IMR-90 (cell line): ENCODE measurements around the gene LBHD2. TPM values are rescaled to one million over a fixed set of nuclear protein-coding genes. Genes with fewer than 3 reads are reported as not detected.

ENCODE experiments used
- ATAC-seq: fragments of 200-7000 bp; cut with Tn5 transposase; 2 replicates; pipeline ENCODE4 v1.9.1; 2020; ENCODE audit warnings: low read depth, mild to moderate bottlenecking, moderate library complexity
- BruUV-seq: library from RNA; stranded (reverse); fragments of 400-500 nt; replicated peaks from 2 replicates; lab custom pipeline; 2021; lab: Mats Ljungman, UMichigan
- CTCF ChIA-PET: fragments of 300-600 bp; formaldehyde crosslinking; extraction: SDS; loops from one replicate; lab custom pipeline; 2021; ENCODE audit warnings: antibody characterized with exemption; lab: Yijun Ruan, JAX
- POLR2A ChIA-PET: fragments of 300-600 bp; sonication (Branson Sonifier 250); formaldehyde crosslinking; loops from one replicate; lab custom pipeline; 2022; ENCODE audit warnings: antibody characterized with exemption; ENCODE audit not compliant: unreplicated experiment; lab: Charles Lee
- DNase-seq: peaks from one replicate; pipeline ENCODE4 v3.0.0; 2013
- H2AFZ ChIP-seq: replicated peaks from 2 replicates; pipeline ENCODE3; 2013; ENCODE audit warnings: low read length, mild to moderate bottlenecking; ENCODE audit not compliant: poor library complexity
- H2AK5ac ChIP-seq: 2 replicates; pipeline ENCODE4 v1.6.1; 2013; ENCODE audit warnings: low read depth, low read length, inconsistent platforms
- H2AK9ac ChIP-seq: replicated peaks from 2 replicates; pipeline ENCODE3; 2013; ENCODE audit warnings: mild to moderate bottlenecking, low read depth, low read length, moderate library complexity; ENCODE audit not compliant: poor library complexity
- H2BK120ac ChIP-seq: 2 replicates; pipeline ENCODE4 v1.6.1; 2013; ENCODE audit warnings: low read depth, low read length, inconsistent platforms
- H2BK15ac ChIP-seq: 3 replicates; pipeline ENCODE4 v1.6.1; 2013; ENCODE audit warnings: low read depth, low read length, inconsistent platforms
- H2BK20ac ChIP-seq: 2 replicates; pipeline ENCODE4 v1.6.1; 2013; ENCODE audit warnings: low read depth, mild to moderate bottlenecking, inconsistent platforms, low read length, moderate library complexity
- H2BK5ac ChIP-seq: 2 replicates; pipeline ENCODE4 v1.6.1; 2013; ENCODE audit warnings: mild to moderate bottlenecking, low read depth, low read length, inconsistent platforms; ENCODE audit not compliant: poor library complexity, severe bottlenecking
- H3K14ac ChIP-seq: replicated peaks from 2 replicates; pipeline ENCODE4 v1.6.1; 2013; ENCODE audit warnings: low read depth, low read length, inconsistent platforms
- H3K18ac ChIP-seq: 2 replicates; pipeline ENCODE4 v1.6.1; 2013; ENCODE audit warnings: low read depth, low read length, control low read depth
- H3K23ac ChIP-seq: 2 replicates; pipeline ENCODE4 v1.6.1; 2013; ENCODE audit warnings: low read depth, low read length, inconsistent platforms
- H3K27ac ChIP-seq: 2 replicates; pipeline ENCODE4 v1.5.1; 2013; ENCODE audit warnings: mild to moderate bottlenecking, control low read depth, low read length; ENCODE audit not compliant: insufficient read depth
- H3K27me3 ChIP-seq: 2 replicates; pipeline ENCODE4 v1.6.1; 2013; ENCODE audit warnings: low read length; ENCODE audit not compliant: control insufficient read depth, insufficient read depth
- H3K36me3 ChIP-seq: 2 replicates; pipeline ENCODE4 v1.6.1; 2013; ENCODE audit warnings: low read length, mixed read lengths; ENCODE audit not compliant: control insufficient read depth, insufficient read depth
- H3K4ac ChIP-seq: 2 replicates; pipeline ENCODE4 v1.6.1; 2013; ENCODE audit warnings: low read depth, low read length, inconsistent platforms
- H3K4me1 ChIP-seq: 2 replicates; pipeline ENCODE4 v1.6.1; 2013; ENCODE audit warnings: low read length, mixed read lengths; ENCODE audit not compliant: control insufficient read depth, insufficient read depth
- H3K4me2 ChIP-seq: 2 replicates; pipeline ENCODE4 v1.6.1; 2013; ENCODE audit warnings: low read depth, mild to moderate bottlenecking, control low read depth, low read length, moderate library complexity
- H3K4me3 ChIP-seq: 2 replicates; pipeline ENCODE4 v1.5.1; 2013; ENCODE audit warnings: low read depth, mild to moderate bottlenecking, control low read depth, low read length, moderate library complexity; ENCODE audit not compliant: insufficient read depth
- H3K56ac ChIP-seq: 2 replicates; pipeline ENCODE4 v1.6.1; 2013; ENCODE audit warnings: low read length, inconsistent platforms; ENCODE audit not compliant: insufficient read depth; ENCODE audit errors: extremely low read depth
- H3K79me1 ChIP-seq, 2 experiments: 2 replicates each; pipeline ENCODE4 v1.6.1; 2013; ENCODE audit warnings: low read length in 2 of 2, inconsistent platforms in 1 of 2, low read depth in 1 of 2
- H3K9ac ChIP-seq: 2 replicates; pipeline ENCODE4 v1.6.1; 2013; ENCODE audit warnings: low read depth, low read length, control low read depth
- H3K9me1 ChIP-seq: 2 replicates; pipeline ENCODE4 v1.6.1; 2013; ENCODE audit warnings: low read length, inconsistent platforms; ENCODE audit not compliant: insufficient read depth
- H3K9me3 ChIP-seq: 2 replicates; pipeline ENCODE4 v1.6.1; 2013; ENCODE audit warnings: low read length; ENCODE audit not compliant: control insufficient read depth, insufficient read depth
- H4K20me1 ChIP-seq: 2 replicates; pipeline ENCODE4 v1.6.1; 2013; ENCODE audit warnings: low read length, inconsistent platforms; ENCODE audit not compliant: insufficient read depth
- H4K5ac ChIP-seq: 2 replicates; pipeline ENCODE4 v1.6.1; 2013; ENCODE audit warnings: mild to moderate bottlenecking, low read depth, low read length, control low read depth
- H4K8ac ChIP-seq, 2 experiments: 2 replicates each; pipeline ENCODE4 v1.6.1; 2013; ENCODE audit warnings: low read depth in 2 of 2, low read length in 2 of 2, control low read depth in 1 of 2, inconsistent platforms in 1 of 2
- H4K91ac ChIP-seq: 2 replicates; pipeline ENCODE4 v1.6.1; 2013; ENCODE audit warnings: low read depth, low read length, inconsistent platforms; ENCODE audit not compliant: insufficient read depth
- BHLHE40 ChIP-seq: fragments of 150-350 bp; IDR thresholded peaks from 2 replicates; pipeline ENCODE4 v1.6.1; 2016; ENCODE audit warnings: mild to moderate bottlenecking, low read depth, low read length
- CHD1 ChIP-seq: IDR thresholded peaks from 2 replicates; pipeline ENCODE4 v1.6.1; 2012; ENCODE audit warnings: low read depth, low read length, improper control_type of control experiment
- CTCF ChIP-seq: conservative IDR thresholded peaks from 2 replicates; pipeline ENCODE4 v1.5.1; 2012; ENCODE audit warnings: mild to moderate bottlenecking, low read depth, low read length, improper control_type of control experiment
- MAFK ChIP-seq: IDR thresholded peaks from 2 replicates; pipeline ENCODE4 v1.6.1; 2012; ENCODE audit warnings: low read depth, low read length, improper control_type of control experiment
- RFX5 ChIP-seq: IDR thresholded peaks from 2 replicates; pipeline ENCODE4 v1.8.0; 2012; ENCODE audit warnings: low read depth, mild to moderate bottlenecking, low read length, moderate library complexity
- WGBS, 2 experiments: methylation state at CpG; one replicate each; pipeline versions ENCODE4 v1.1.5 to v1.1.7; 2013; ENCODE audit warnings: missing lambda C conversion rate in 2 of 2; ENCODE audit not compliant: insufficient read length in 1 of 2; ENCODE audit errors: extremely low coverage in 2 of 2; 5-methylcytosine and 5-hydroxymethylcytosine counted together
- dilution Hi-C: fragments of 300-500 bp; cut with HindIII; formaldehyde crosslinking; loops from one replicate; pipeline ENCODE4 v1.14.3; 2018; ENCODE audit warnings: low sequenced_read_pairs; ENCODE audit not compliant: unreplicated experiment
- in situ Hi-C: fragments of 300-500 bp; cut with MboI; formaldehyde crosslinking; loops from 3 replicates; pipeline ENCODE4 v1.14.3; 2019; ENCODE audit warnings: low sequenced_read_pairs, inconsistent platforms, mixed read lengths
- intact Hi-C: fragments of 100-400 bp; cut with micrococcal nuclease; formaldehyde crosslinking; loops from 2 replicates; pipeline ENCODE4 v1.10.0; 2022
- polyA plus RNA-seq, 3 experiments: library from polyadenylated mRNA; depleted of rRNA; stranded (reverse); fragments of >200 nt; gene quantifications; 2 replicates each; pipeline ENCODE4 v1.2.3, GENCODE V29; 2012; ENCODE audit warnings: low replicate concordance in 1 of 3
- total RNA-seq: library from RNA; depleted of rRNA; stranded (reverse); fragments of >200 nt; gene quantifications from 2 replicates; pipeline ENCODE4 v1.2.3, GENCODE V29; 2012

Gene LBHD2
- total and polyA plus RNA-seq, 2 of the 4 experiments (the other 2 are of a cell fraction): not detected

GRCh38 chr14:103112400-103113243 lies 28.6 kb downstream of the LBHD2 start:
- Histone ChIP-seq H3K4me2 (no peak overlapping the region), H3K36me3 (no peaks in the 10 kb centered on the region), H2BK5ac (no peak overlapping the region), H3K18ac (no peak overlapping the region), H4K8ac (0 out of 4 replicates have a peak overlapping the region, but pooled peaks of 1 of the 2 experiments have one; percentile 11), H2BK15ac (no peak overlapping the region; the same call in 1 of the 3 replicates), H2AFZ (no peak overlapping the region), H2BK20ac (peak overlapping the region; percentile 62; the same call in 1 of the 2 replicates), H4K5ac (no peak overlapping the region), H3K4ac (peak overlapping the region; percentile 49), H2AK5ac (peak overlapping the region; percentile 88), H3K79me1 (no peaks in the 10 kb centered on the region), H4K91ac (peak overlapping the region; percentile 38; the same call in 1 of the 2 replicates), H3K23ac (no peak overlapping the region), H3K4me3 (no peak overlapping the region), H3K9me3 (no peaks in the 10 kb centered on the region), H3K27ac (no peak overlapping the region), H3K27me3 (no peaks in the 10 kb centered on the region), H3K9me1 (peaks cover 12% of the 10 kb centered on the region; the same call in 1 of the 2 replicates), H3K56ac (no peak overlapping the region), H2AK9ac (peak overlapping the region; percentile 56), H4K20me1 (no peaks in the 10 kb centered on the region), H3K4me1 (peaks cover 33% of the 10 kb centered on the region), H3K9ac (no peak overlapping the region), H3K14ac (no peak overlapping the region), H2BK120ac (peak overlapping the region; percentile 36; the same call in 1 of the 2 replicates)
- no peak for DNase-seq
- TF ChIP-seq CHD1 (no peak), BHLHE40 (no peak), MAFK (no peak), RFX5 (no peak), CTCF (no peak)
- dilution Hi-C loops: no loop called here
- WGBS, 2 experiments: 89% methylated on average over 2 of the region's 11 CpGs; no CpG with 5 or more reads in 1 of the 2 experiments
- intact Hi-C loops: no loop called here
- ChIA-PET CTCF (no interaction called here), POLR2A (no interaction called here)
- ATAC-seq: no peak
- no TSS peak for BruUV-seq
- in situ Hi-C loops: no loop called here
